ENCODE data around the gene ITSN1.

The ITSN1 gene

DNA sequence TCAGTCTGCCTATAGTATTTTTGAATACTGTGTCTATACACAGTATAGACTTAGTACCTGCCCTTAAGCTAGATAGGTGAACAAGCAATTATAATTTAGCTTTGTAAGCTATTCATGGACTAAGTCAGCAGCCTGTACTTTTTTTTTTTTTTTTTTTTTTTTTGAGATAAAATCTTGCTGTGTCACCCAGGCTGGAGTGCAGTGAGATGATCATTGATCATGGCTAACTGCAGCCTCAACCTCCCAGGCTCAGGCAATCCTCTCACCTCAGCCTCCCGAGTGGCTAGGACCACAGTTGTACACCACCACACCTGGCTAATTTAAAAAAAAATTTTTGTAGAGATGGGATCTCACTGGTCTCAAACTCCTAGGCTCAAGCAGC lies 17.3 kb downstream of the ITSN1 start:
- in situ Hi-C loops (cut with MboI; ENCODE audit: low sequenced_read_pairs, unreplicated experiment): no loop called here
- DNase-seq (ENCODE audit: low spot score): no peak
- TF ChIP-seq, protein P1, sequence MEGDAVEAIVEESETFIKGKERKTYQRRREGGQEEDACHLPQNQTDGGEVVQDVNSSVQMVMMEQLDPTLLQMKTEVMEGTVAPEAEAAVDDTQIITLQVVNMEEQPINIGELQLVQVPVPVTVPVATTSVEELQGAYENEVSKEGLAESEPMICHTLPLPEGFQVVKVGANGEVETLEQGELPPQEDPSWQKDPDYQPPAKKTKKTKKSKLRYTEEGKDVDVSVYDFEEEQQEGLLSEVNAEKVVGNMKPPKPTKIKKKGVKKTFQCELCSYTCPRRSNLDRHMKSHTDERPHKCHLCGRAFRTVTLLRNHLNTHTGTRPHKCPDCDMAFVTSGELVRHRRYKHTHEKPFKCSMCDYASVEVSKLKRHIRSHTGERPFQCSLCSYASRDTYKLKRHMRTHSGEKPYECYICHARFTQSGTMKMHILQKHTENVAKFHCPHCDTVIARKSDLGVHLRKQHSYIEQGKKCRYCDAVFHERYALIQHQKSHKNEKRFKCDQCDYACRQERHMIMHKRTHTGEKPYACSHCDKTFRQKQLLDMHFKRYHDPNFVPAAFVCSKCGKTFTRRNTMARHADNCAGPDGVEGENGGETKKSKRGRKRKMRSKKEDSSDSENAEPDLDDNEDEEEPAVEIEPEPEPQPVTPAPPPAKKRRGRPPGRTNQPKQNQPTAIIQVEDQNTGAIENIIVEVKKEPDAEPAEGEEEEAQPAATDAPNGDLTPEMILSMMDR (IDR thresholded peaks at IDR 0.05; ENCODE audit: borderline replicate concordance, control extremely low read depth, extremely low read depth, insufficient read depth, missing control alignments): no peak

DNA sequence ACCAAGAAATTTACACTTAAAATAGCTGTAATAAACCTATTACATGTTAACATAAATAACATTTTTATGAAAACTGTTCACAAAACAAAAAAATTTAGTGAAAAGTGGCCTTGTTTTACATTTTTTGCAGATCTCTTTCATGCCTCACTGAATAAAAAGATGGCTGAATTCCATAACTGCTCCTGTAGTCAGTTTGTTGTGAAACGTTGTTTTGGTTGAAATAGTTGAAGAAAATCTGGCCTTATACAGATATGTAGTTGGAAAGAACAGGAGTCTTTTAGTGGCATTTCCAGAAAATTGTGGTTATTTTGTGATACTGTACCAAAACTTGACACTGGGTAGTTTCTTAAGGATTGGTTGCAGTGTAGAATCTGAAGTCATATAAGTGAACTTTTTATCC lies 18.1 kb downstream of the ITSN1 start:
- TF ChIP-seq, protein P1 (IDR thresholded peaks at IDR 0.05; ENCODE audit: borderline replicate concordance, control extremely low read depth, extremely low read depth, insufficient read depth, missing control alignments): no peak
- DNase-seq (ENCODE audit: low spot score): no peak
- in situ Hi-C loops (cut with MboI; ENCODE audit: low sequenced_read_pairs, unreplicated experiment): no loop called here

DNA sequence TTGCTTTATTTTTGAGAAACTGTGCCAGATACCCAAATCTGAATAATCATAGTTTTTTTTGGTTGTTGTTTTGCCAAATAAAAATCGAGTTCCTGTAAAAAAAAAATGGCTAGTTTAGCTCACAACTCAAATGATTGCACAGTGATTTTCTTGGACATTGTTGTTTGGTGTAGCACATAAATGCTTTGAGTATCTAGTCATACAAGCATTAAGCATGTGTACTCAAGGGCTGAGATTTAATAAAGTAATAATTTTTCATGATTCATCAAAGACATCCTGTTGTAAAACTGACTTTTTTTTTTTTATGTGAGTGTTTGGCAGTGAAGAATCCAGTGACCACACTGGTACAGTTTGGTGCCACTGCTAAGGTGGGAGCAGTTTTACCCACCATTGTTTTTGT lies 18.8 kb downstream of the ITSN1 start:
- no peak for DNase-seq (ENCODE audit: low spot score)
- in situ Hi-C loops (cut with MboI; ENCODE audit: low sequenced_read_pairs, unreplicated experiment): no loop called here
- TF ChIP-seq, protein P1 (IDR thresholded peaks at IDR 0.05; ENCODE audit: borderline replicate concordance, control extremely low read depth, extremely low read depth, insufficient read depth, missing control alignments): no peak

DNA sequence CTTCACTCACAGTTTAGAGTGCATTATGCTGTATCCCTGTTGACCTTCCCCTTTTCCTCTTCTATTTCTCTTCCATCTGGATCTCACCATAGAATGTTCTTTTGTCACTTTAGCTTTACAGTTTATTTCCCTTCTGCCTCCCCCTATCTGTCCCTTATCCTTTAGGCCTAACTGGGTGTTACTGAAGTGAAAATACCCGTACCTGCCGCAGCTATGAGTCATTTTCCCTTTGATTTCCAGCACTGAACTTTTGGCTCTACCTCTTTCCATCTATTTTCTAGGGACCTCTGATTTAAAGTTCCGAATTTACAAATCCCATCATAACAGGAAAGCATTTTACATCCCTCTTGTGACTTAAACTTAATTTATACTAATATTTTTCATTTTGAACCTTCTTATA lies 19.7 kb downstream of the ITSN1 start:
- in situ Hi-C loops (cut with MboI; ENCODE audit: low sequenced_read_pairs, unreplicated experiment): no loop called here
- no peak for DNase-seq (ENCODE audit: low spot score)

DNA sequence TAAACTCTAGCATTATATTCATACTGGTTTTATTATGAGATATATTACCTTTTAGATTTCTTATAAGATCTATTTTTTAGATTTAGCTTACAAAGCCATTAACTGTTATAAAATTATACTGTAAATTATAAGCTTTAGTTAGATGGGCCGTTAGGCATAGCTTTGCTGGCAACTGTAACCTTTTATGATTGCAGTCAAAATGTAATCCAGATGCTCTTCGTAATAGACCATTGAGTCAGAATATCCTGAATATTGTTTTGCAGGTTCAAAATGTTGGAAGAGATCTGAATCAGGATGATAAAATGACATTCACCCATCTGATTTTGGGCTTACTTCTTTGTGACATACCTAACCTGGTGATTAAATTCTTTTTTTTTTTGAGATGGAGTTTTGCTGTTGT lies 20.9 kb downstream of the ITSN1 start:
- in situ Hi-C loops (cut with MboI; ENCODE audit: low sequenced_read_pairs, unreplicated experiment): no loop called here
- TF ChIP-seq, protein P1 (IDR thresholded peaks at IDR 0.05; ENCODE audit: borderline replicate concordance, control extremely low read depth, extremely low read depth, insufficient read depth, missing control alignments): no peak
- DNase-seq (ENCODE audit: low spot score): no peak

More for the DNA sequence above, 19.7 kb downstream of the ITSN1 start:
- TF ChIP-seq, protein P1 (IDR thresholded peaks at IDR 0.05; ENCODE audit: borderline replicate concordance, control extremely low read depth, extremely low read depth, insufficient read depth, missing control alignments): no peak

DNA sequence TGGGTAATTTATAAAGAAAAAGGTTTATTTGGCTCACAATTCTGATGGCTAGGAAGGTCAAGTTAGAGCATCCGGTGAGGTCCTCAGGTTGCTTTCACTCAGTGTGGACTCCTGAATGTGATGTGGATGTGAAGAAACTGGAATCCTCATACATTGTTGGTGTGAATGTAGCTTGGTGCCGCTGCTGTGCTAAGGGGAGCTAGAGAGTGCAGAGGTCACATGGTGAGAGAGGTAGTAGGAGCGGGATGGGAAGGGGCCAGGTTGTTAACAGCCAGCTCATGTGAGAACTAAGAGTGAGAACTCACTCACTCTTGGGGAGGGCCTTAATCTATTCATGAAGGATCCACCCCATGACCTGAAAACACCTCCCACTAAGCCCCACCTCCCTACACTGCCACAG lies 21.8 kb downstream of the ITSN1 start:
- no peak for DNase-seq (ENCODE audit: low spot score)
- in situ Hi-C loops (cut with MboI; ENCODE audit: low sequenced_read_pairs, unreplicated experiment): no loop called here

More for the DNA sequence above, 21.8 kb downstream of the ITSN1 start:
- TF ChIP-seq, protein P1 (IDR thresholded peaks at IDR 0.05; ENCODE audit: borderline replicate concordance, control extremely low read depth, extremely low read depth, insufficient read depth, missing control alignments): no peak

Data from GM13976 (cell line).